ENCODE measurements around the gene RUBCN.

DNA sequence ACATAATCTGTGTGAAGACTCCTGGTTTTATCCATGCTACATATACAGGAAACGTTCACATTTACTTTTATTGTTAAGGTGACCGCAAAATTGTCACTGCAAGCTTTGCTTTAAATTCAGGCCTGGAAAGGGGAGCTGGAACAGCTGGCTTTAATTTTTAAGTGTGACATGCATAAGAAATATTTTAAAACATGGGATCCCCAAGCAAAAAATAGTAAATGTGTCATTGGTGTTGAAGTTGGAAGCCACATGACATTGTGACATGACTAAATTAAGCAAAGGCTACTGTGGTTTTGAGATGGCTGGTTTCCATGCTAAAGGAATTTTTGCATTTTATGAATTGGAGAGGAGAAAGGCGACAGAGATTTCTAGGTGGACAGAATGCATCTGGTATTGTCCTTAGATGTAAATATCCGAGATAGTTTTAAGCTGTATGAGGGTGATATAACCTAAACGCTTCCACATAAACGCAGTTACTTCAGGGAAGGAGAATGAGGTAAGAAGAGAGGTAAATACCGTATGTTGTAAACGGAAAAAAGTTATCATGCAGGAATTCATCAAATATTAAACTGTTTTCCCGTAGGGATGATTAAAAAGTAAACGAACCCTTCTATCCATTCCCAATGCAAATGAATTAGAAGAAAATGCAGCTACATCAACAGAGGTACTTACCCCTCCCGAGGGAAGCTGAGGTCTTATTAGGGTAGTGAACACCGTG, 12.1 kb upstream of the RUBCN start:
- TF ChIP-seq, protein P1, sequence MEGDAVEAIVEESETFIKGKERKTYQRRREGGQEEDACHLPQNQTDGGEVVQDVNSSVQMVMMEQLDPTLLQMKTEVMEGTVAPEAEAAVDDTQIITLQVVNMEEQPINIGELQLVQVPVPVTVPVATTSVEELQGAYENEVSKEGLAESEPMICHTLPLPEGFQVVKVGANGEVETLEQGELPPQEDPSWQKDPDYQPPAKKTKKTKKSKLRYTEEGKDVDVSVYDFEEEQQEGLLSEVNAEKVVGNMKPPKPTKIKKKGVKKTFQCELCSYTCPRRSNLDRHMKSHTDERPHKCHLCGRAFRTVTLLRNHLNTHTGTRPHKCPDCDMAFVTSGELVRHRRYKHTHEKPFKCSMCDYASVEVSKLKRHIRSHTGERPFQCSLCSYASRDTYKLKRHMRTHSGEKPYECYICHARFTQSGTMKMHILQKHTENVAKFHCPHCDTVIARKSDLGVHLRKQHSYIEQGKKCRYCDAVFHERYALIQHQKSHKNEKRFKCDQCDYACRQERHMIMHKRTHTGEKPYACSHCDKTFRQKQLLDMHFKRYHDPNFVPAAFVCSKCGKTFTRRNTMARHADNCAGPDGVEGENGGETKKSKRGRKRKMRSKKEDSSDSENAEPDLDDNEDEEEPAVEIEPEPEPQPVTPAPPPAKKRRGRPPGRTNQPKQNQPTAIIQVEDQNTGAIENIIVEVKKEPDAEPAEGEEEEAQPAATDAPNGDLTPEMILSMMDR (IDR thresholded peaks at IDR 0.05): no peak
- no peak for TF ChIP-seq POLR2A (IDR thresholded peaks at IDR 0.05)

All from heart left ventricle (tissue), 13 donors.